ENCODE measurements around the gene ABCG1. TPM values are rescaled to one million over a fixed set of nuclear protein-coding genes. Genes with fewer than 3 reads are reported as not detected.

ABCG1 gene
- total RNA-seq, 3 donors from 2014 or later: 0.79 to 1.8 (median 1.7) TPM

DNA sequence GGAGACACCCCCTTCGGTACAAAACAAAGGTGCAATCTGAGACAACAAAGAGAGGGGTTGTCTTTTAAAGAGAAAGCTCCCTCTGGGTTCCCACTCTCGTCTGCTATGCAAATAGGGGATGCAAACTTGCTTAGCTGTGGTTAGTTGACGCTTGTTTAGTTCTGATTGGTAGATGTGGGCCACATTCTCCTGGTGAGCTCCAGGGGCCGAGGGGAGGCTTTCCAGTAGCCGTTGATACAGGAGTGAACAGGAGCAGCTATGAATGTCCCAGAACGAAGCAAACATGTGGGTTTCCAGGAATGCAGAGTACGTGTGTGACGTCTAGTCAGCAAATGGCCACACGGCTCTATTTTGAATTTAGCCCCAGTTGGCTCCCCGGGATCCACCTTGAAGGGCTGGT lies 117.1 kb downstream of the ABCG1 start:
- Mint-ChIP-seq H3K27me3 (ENCODE audit: low read depth) (peaks cover 2% of the 10 kb centered on the region), H3K36me3 (ENCODE audit: insufficient read depth) (peaks cover 3% of the 10 kb centered on the region), H3K9me3 (peaks cover 11% of the 10 kb centered on the region), H3K4me1 (ENCODE audit: low read depth) (peaks cover 10% of the 10 kb centered on the region), H3K4me3 (no peak overlapping the region)
- ATAC-seq (no peak), DNase-seq (no peak)

- Mint-ChIP-seq H3K9me3 (no peaks in the 10 kb centered on the region), H3K4me1 (ENCODE audit: low read depth) (peaks cover 10% of the 10 kb centered on the region), H3K36me3 (ENCODE audit: insufficient read depth) (no peaks in the 10 kb centered on the region), H3K27me3 (ENCODE audit: low read depth) (peaks cover 2% of the 10 kb centered on the region), H3K4me3 (no peak overlapping the region)
- DNase-seq (no peak), ATAC-seq (no peak)
Measured at GRCh38 chr21:42337276-42337675, 118.3 kb downstream of the ABCG1 start.

- Mint-ChIP-seq H3K9me3 (no peaks in the 10 kb centered on the region), H3K4me1 (ENCODE audit: low read depth) (peaks cover 10% of the 10 kb centered on the region), H3K4me3 (peak overlapping the region; percentile 23), H3K27me3 (ENCODE audit: low read depth) (peaks cover 2% of the 10 kb centered on the region), H3K36me3 (ENCODE audit: insufficient read depth) (no peaks in the 10 kb centered on the region)
- ATAC-seq: peak; percentile 95 to 96
- DNase-seq: peak; percentile 80
Measured at GRCh38 chr21:42337830-42338728, 119.1 kb downstream of the ABCG1 start.

DNA sequence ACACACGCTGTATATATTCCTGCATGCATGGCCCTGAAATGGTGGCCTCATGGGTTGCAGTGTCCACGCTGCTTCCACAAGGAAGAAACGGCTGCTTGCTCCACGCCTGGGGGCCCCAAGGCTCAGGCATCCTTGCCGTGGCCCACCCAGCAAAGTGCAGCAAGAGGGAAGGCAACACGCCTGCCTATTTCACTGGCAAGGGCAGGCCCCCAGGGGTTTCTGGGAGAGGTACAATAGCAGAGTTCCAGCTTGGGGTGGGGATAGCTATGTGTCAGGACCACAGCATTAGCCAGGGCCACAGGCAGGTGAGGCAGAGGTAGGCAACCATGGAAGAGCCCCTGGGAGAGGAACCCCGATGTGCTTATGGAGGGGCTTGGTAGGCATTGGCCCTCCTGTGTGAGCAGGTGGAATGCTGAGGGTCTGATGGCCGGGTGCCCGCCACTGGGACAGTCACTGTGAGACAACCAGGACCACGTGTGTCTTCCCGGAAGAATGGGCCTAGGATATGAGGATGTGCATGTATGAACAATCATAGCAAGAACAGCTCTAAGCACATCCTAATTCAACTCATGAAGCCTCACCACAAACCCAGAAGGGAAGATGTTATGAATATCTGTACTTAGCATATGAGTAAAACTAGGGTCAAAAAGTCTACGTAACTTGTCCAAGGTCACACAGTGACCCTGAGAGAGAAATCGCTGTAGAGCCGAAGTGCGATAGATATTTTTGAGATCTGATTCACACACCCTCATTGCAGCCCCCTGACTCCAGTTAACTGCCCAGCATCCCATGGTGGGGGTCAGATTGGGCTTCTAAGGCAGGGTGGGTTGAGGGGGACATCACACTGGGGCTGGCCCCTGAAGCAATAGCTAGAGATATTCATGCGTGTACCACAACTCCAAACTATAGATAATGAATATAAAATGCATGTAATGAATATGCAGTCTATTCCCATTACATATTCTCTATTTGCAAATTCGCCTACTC lies 120.1 kb downstream of the ABCG1 start:
- no peak overlapping the region for H3K4me3 Mint-ChIP-seq
- peaks cover 2% of the 10 kb centered on the region for H3K27me3 Mint-ChIP-seq (ENCODE audit: low read depth)
- DNase-seq: no peak
- H3K9me3 Mint-ChIP-seq: no peaks in the 10 kb centered on the region
- H3K36me3 Mint-ChIP-seq (ENCODE audit: insufficient read depth): no peaks in the 10 kb centered on the region
- ATAC-seq: peak in 1 of 2 donors; percentile 10
- peaks cover 10% of the 10 kb centered on the region for H3K4me1 Mint-ChIP-seq (ENCODE audit: low read depth)

GRCh38 chr21:42340187-42341050 lies 121.5 kb downstream of the ABCG1 start:
- DNase-seq: no peak
- no peak for ATAC-seq
- H3K4me3 Mint-ChIP-seq: no peak overlapping the region
- no peaks in the 10 kb centered on the region for H3K36me3 Mint-ChIP-seq (ENCODE audit: insufficient read depth)
- peaks cover 10% of the 10 kb centered on the region for H3K4me1 Mint-ChIP-seq (ENCODE audit: low read depth)
- peaks cover 2% of the 10 kb centered on the region for H3K27me3 Mint-ChIP-seq (ENCODE audit: low read depth)
- H3K9me3 Mint-ChIP-seq: no peaks in the 10 kb centered on the region

DNA sequence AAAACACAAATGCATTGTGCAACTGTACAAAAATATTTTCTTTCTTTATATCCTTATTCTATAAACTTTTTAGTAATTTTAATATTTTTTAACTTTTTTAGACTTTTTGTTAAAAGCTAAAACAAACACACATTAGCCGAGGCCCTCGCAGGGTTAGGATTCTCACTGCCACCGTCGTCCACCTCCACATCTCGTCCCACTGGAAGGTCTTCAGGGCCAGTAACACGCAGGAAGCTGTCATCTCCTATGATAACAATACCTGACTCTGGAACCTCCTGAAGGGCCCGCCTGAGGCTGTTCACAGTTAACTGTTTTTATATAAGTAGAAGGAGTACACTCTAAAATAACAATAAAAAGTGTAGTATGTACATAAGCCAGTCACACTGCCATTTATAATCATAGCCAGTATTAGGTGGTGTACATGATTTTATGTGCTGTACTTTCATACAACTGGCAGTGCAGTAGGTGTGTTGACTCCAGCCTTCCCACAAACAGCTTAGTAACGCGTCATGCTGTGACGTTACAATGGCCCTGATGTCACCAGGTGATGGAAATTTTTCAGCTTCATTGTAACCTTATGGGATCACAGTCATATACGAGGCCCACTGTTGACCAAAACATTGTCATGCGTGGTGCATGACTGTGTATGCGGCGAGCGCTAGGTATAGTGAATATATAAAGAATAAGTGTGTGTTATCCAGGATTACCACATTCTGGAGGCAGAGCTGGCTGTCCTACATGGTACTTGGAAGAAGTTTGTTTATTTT lies 123.0 kb downstream of the ABCG1 start:
- Mint-ChIP-seq H3K9me3 (no peaks in the 10 kb centered on the region), H3K27me3 (ENCODE audit: low read depth) (peaks cover 2% of the 10 kb centered on the region), H3K36me3 (ENCODE audit: insufficient read depth) (no peaks in the 10 kb centered on the region), H3K4me3 (no peak overlapping the region), H3K4me1 (ENCODE audit: low read depth) (peaks cover 10% of the 10 kb centered on the region)
- DNase-seq: no peak
- no peak for ATAC-seq

DNA sequence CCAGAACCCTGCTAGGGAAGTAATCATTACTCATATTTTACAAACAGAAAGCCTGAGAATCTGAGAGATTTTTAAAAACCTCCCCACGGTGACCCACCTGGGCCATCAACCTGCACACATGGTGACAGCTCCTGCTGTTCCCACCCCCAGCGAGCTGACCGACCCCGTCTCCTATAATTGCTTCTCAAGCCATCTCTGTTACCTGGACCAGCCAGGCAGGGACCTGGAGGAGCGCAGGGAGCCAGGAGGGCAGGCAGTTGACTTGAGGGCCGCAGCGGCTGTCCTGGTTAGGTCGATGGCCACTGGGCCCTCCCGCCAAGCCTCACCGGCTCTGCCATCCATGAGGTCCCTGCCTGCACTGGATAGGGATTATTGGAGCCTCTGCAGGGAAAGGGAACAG lies 124.2 kb downstream of the ABCG1 start:
- ATAC-seq (no peak), DNase-seq (no peak)
- Mint-ChIP-seq H3K9me3 (no peaks in the 10 kb centered on the region), H3K27me3 (ENCODE audit: low read depth) (no peaks in the 10 kb centered on the region), H3K36me3 (ENCODE audit: insufficient read depth) (no peaks in the 10 kb centered on the region), H3K4me1 (ENCODE audit: low read depth) (peaks cover 3% of the 10 kb centered on the region), H3K4me3 (no peak overlapping the region)

- Mint-ChIP-seq H3K36me3 (ENCODE audit: insufficient read depth) (no peaks in the 10 kb centered on the region), H3K4me1 (ENCODE audit: low read depth) (no peaks in the 10 kb centered on the region), H3K4me3 (no peak overlapping the region), H3K27me3 (ENCODE audit: low read depth) (no peaks in the 10 kb centered on the region), H3K9me3 (no peaks in the 10 kb centered on the region)
- DNase-seq: no peak
- no peak for ATAC-seq
Measured at GRCh38 chr21:42343556-42343955, 124.6 kb downstream of the ABCG1 start.

DNA sequence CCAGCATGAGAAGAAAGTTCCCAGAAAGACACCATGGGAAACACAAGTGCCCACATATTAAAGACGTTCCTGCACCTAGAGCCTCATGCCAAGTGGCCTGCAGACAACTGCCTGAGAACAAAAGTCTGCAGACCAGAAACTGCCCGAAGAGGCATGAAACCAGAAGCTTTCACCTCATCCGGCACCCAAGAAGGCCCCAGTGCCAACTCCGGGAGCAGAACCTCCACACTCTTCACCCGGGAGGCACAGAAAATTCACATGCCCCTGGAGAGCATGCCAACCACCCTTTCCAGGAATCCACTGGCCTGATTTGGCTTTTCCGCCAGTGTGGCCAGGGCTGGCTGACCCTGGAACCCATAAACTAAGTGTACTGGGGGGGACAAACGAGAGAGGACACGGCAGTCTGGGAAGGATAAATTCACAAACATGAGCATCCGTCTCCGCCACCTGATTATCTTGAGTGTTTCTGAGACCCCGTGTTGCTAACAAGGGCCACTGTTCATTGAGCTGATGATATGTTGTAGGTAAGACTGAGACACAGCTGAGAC lies 125.1 kb downstream of the ABCG1 start:
- H3K4me1 Mint-ChIP-seq (ENCODE audit: low read depth): no peaks in the 10 kb centered on the region
- H3K36me3 Mint-ChIP-seq (ENCODE audit: insufficient read depth): no peaks in the 10 kb centered on the region
- no peak for ATAC-seq
- no peak overlapping the region for H3K4me3 Mint-ChIP-seq
- DNase-seq: no peak
- H3K9me3 Mint-ChIP-seq: no peaks in the 10 kb centered on the region
- H3K27me3 Mint-ChIP-seq (ENCODE audit: low read depth): no peaks in the 10 kb centered on the region

GRCh38 chr21:42344631-42345030 lies 125.7 kb downstream of the ABCG1 start:
- Mint-ChIP-seq H3K36me3 (ENCODE audit: insufficient read depth) (no peaks in the 10 kb centered on the region), H3K4me1 (ENCODE audit: low read depth) (no peaks in the 10 kb centered on the region), H3K27me3 (ENCODE audit: low read depth) (no peaks in the 10 kb centered on the region), H3K4me3 (no peak overlapping the region), H3K9me3 (no peaks in the 10 kb centered on the region)
- DNase-seq (no peak), ATAC-seq (no peak)

- no peaks in the 10 kb centered on the region for H3K4me1 Mint-ChIP-seq (ENCODE audit: low read depth)
- H3K27me3 Mint-ChIP-seq (ENCODE audit: low read depth): no peaks in the 10 kb centered on the region
- H3K36me3 Mint-ChIP-seq (ENCODE audit: insufficient read depth): no peaks in the 10 kb centered on the region
Measured at GRCh38 chr21:42346441-42346840, 127.5 kb downstream of the ABCG1 start.

More at GRCh38 chr21:42346441-42346840, 127.5 kb downstream of the ABCG1 start:
- Mint-ChIP-seq H3K9me3 (no peaks in the 10 kb centered on the region), H3K4me3 (no peak overlapping the region)
- ATAC-seq: no peak
- DNase-seq: no peak
